ENCODE data around the gene PALLD.

PALLD gene

DNA sequence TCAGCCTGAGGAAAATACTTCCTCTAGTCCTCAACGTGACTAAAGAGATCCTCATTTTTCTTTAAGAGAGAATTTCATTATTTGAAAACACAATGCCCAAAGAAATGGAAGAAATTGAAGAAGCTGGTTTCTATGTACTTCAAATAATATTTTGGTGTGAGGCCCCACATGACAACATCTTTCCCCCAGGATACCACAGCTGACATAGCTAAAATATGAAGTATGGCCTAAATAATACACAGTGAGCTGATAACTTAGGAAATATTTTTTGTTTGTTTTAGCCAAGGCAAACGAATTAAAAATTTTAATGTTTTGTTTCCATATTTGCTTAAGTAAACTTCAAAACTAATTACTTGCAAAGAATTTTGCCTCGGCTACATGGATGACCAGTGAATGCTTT is 364.0 kb downstream of the PALLD start:
- ChIA-PET POLR2A (interaction anchor here (0.7 kb wide), 1 partner anchor 207 kb away, joined by 4 read pairs; no protein-coding TSS in a partner anchor), CTCF (no interaction called here)
- Histone ChIP-seq H3K27ac (ENCODE audit: extremely low read depth, low read depth, low read length) (no peak overlapping the region), H3K9me3 (ENCODE audit: control insufficient read depth, insufficient read depth, low read depth, low read length) (no peaks in the 10 kb centered on the region), H3K4me1 (ENCODE audit: control insufficient read depth, insufficient read depth, low read length) (no peaks in the 10 kb centered on the region; the same call in 1 of the 2 replicates), H3K36me3 (ENCODE audit: control insufficient read depth in 2 of 2, insufficient read depth in 1 of 2, low read length in 2 of 2) (peaks cover 0 to 11% of the 10 kb centered on the region in 2 experiments; a peak in 1 of 3 replicates), H3K4me3 (ENCODE audit: low read depth, low read length) (no peak overlapping the region)
- TF ChIP-seq, protein P1, sequence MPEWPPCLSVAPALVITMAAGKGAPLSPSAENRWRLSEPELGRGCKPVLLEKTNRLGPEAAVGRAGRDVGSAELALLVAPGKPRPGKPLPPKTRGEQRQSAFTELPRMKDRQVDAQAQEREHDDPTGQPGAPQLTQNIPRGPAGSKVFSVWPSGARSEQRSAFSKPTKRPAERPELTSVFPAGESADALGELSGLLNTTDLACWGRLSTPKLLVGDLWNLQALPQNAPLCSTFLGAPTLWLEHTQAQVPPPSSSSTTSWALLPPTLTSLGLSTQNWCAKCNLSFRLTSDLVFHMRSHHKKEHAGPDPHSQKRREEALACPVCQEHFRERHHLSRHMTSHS (tag by site-specific recombination; IDR thresholded peaks at IDR 0.05) = no peak
- no peak for TF ChIP-seq IKZF3 (tag by site-specific recombination; IDR thresholded peaks at IDR 0.05)
- no peak for TF ChIP-seq KLF9 (tag by site-specific recombination; IDR thresholded peaks at IDR 0.05; ENCODE audit: low read depth)
- no peak for TF ChIP-seq FEZF1 (tag by site-specific recombination; IDR thresholded peaks at IDR 0.05)
- no peak for TF ChIP-seq ZNF37A (tag by site-specific recombination; IDR thresholded peaks at IDR 0.05)
- TF ChIP-seq KLF7 (tag by site-specific recombination; IDR thresholded peaks at IDR 0.05; ENCODE audit: borderline replicate concordance) = no peak
- TF ChIP-seq ZNF366 (tag by site-specific recombination; conservative IDR thresholded peaks at IDR 0.05) = no peak
- TF ChIP-seq YY2 (tag by site-specific recombination; IDR thresholded peaks at IDR 0.05) = no peak
- TF ChIP-seq, protein P2, sequence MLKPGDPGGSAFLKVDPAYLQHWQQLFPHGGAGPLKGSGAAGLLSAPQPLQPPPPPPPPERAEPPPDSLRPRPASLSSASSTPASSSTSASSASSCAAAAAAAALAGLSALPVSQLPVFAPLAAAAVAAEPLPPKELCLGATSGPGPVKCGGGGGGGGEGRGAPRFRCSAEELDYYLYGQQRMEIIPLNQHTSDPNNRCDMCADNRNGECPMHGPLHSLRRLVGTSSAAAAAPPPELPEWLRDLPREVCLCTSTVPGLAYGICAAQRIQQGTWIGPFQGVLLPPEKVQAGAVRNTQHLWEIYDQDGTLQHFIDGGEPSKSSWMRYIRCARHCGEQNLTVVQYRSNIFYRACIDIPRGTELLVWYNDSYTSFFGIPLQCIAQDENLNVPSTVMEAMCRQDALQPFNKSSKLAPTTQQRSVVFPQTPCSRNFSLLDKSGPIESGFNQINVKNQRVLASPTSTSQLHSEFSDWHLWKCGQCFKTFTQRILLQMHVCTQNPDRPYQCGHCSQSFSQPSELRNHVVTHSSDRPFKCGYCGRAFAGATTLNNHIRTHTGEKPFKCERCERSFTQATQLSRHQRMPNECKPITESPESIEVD (tag by site-specific recombination; IDR thresholded peaks at IDR 0.05) = no peak
- TF ChIP-seq ZNF132 (tag by site-specific recombination; IDR thresholded peaks at IDR 0.05; ENCODE audit: borderline replicate concordance) = no peak
- TF ChIP-seq, protein P3, sequence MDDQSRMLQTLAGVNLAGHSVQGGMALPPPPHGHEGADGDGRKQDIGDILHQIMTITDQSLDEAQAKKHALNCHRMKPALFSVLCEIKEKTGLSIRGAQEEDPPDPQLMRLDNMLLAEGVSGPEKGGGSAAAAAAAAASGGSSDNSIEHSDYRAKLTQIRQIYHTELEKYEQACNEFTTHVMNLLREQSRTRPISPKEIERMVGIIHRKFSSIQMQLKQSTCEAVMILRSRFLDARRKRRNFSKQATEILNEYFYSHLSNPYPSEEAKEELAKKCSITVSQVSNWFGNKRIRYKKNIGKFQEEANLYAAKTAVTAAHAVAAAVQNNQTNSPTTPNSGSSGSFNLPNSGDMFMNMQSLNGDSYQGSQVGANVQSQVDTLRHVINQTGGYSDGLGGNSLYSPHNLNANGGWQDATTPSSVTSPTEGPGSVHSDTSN (CRISPR knock-in tag; IDR thresholded peaks at IDR 0.05) = no peak
- TF ChIP-seq, protein P4, sequence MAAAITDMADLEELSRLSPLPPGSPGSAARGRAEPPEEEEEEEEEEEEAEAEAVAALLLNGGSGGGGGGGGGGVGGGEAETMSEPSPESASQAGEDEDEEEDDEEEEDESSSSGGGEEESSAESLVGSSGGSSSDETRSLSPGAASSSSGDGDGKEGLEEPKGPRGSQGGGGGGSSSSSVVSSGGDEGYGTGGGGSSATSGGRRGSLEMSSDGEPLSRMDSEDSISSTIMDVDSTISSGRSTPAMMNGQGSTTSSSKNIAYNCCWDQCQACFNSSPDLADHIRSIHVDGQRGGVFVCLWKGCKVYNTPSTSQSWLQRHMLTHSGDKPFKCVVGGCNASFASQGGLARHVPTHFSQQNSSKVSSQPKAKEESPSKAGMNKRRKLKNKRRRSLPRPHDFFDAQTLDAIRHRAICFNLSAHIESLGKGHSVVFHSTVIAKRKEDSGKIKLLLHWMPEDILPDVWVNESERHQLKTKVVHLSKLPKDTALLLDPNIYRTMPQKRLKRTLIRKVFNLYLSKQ (tag by site-specific recombination; IDR thresholded peaks at IDR 0.05; ENCODE audit: borderline replicate concordance) = no peak
- no peak for TF ChIP-seq ZNF133 (tag by site-specific recombination; IDR thresholded peaks at IDR 0.05)
- no peak for TF ChIP-seq KLF1 (tag by site-specific recombination; IDR thresholded peaks at IDR 0.05)
- TF ChIP-seq, protein P5, sequence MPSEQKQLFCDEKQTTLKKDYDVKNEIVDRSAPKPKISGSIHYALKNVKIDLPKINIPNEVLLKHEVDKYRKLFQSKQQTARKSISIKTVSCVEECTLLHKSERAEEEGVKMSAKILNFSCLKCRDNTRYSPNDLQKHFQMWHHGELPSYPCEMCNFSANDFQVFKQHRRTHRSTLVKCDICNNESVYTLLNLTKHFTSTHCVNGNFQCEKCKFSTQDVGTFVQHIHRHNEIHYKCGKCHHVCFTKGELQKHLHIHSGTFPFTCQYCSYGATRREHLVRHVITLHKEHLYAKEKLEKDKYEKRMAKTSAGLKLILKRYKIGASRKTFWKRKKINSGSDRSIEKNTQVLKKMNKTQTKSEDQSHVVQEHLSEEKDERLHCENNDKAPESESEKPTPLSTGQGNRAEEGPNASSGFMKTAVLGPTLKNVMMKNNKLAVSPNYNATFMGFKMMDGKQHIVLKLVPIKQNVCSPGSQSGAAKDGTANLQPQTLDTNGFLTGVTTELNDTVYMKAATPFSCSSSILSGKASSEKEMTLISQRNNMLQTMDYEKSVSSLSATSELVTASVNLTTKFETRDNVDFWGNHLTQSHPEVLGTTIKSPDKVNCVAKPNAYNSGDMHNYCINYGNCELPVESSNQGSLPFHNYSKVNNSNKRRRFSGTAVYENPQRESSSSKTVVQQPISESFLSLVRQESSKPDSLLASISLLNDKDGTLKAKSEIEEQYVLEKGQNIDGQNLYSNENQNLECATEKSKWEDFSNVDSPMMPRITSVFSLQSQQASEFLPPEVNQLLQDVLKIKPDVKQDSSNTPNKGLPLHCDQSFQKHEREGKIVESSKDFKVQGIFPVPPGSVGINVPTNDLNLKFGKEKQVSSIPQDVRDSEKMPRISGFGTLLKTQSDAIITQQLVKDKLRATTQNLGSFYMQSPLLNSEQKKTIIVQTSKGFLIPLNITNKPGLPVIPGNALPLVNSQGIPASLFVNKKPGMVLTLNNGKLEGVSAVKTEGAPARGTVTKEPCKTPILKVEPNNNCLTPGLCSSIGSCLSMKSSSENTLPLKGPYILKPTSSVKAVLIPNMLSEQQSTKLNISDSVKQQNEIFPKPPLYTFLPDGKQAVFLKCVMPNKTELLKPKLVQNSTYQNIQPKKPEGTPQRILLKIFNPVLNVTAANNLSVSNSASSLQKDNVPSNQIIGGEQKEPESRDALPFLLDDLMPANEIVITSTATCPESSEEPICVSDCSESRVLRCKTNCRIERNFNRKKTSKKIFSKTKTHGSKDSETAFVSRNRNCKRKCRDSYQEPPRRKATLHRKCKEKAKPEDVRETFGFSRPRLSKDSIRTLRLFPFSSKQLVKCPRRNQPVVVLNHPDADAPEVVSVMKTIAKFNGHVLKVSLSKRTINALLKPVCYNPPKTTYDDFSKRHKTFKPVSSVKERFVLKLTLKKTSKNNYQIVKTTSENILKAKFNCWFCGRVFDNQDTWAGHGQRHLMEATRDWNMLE (tag by site-specific recombination; conservative IDR thresholded peaks at IDR 0.05; ENCODE audit: low read depth) = no peak
- TF ChIP-seq, protein P6, sequence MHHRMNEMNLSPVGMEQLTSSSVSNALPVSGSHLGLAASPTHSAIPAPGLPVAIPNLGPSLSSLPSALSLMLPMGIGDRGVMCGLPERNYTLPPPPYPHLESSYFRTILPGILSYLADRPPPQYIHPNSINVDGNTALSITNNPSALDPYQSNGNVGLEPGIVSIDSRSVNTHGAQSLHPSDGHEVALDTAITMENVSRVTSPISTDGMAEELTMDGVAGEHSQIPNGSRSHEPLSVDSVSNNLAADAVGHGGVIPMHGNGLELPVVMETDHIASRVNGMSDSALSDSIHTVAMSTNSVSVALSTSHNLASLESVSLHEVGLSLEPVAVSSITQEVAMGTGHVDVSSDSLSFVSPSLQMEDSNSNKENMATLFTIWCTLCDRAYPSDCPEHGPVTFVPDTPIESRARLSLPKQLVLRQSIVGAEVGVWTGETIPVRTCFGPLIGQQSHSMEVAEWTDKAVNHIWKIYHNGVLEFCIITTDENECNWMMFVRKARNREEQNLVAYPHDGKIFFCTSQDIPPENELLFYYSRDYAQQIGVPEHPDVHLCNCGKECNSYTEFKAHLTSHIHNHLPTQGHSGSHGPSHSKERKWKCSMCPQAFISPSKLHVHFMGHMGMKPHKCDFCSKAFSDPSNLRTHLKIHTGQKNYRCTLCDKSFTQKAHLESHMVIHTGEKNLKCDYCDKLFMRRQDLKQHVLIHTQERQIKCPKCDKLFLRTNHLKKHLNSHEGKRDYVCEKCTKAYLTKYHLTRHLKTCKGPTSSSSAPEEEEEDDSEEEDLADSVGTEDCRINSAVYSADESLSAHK (tag by site-specific recombination; IDR thresholded peaks at IDR 0.05) = no peak
- TF ChIP-seq ZNF585B (tag by site-specific recombination; IDR thresholded peaks at IDR 0.05) = no peak
- TF ChIP-seq ZNF391 (tag by site-specific recombination; IDR thresholded peaks at IDR 0.05; ENCODE audit: borderline replicate concordance, low read depth) = no peak
- no peak for TF ChIP-seq YY1 (tag by site-specific recombination; IDR thresholded peaks at IDR 0.05)

Measured in HEK293 (cell line).